Ovary (tissue), 9 donors: ENCODE measurements around the gene SIGLEC11. TPM values are rescaled to one million over a fixed set of nuclear protein-coding genes. Genes with fewer than 3 reads are reported as not detected.
A peak's percentile ranks its signal among the peaks of the same experiment; 100 is the strongest.

Source experiments
- DNase-seq, 5 donors: peaks; one replicate each; pipeline ENCODE4 v3.0.0-alpha.2; 2019 to 2020
- H3K27ac ChIP-seq, 2 donors: fragments of 200-600 bp; one replicate each; pipeline versions ENCODE4 v1.5.1 to v1.8.0; 2019 to 2022
- H3K27me3 ChIP-seq: fragments of 200-600 bp; one replicate; pipeline ENCODE4 v1.8.0; 2022
- H3K36me3 ChIP-seq: fragments of 200-600 bp; sonication (generic); one replicate; pipeline ENCODE4 v1.5.1; 2019
- H3K4me1 ChIP-seq: one replicate; pipeline ENCODE4 v1.8.1; 2013; ENCODE audit warnings: mild to moderate bottlenecking, moderate library complexity; ENCODE audit not compliant: insufficient read depth
- H3K4me3 ChIP-seq: fragments of 200-600 bp; sonication (generic); one replicate; pipeline ENCODE4 v1.5.1; 2017
- H3K9me3 ChIP-seq, 2 donors: fragments of 200-600 bp in 1 of 2; sonication (generic) in 1 of 2; one replicate each; pipeline versions ENCODE4 v1.5.1 to v1.8.1; 2013 to 2019; ENCODE audit warnings: mild to moderate bottlenecking in 1 of 2, moderate library complexity in 1 of 2
- CTCF ChIP-seq, 3 donors: fragments of 450-650 bp in 2 of 3; fragments of 200-600 bp in 1 of 3; IDR thresholded peaks; one replicate each; pipeline versions ENCODE4 v1.5.1 to v1.8.0; 2016 to 2022; ENCODE audit warnings: antibody characterized with exemption in 3 of 3, mild to moderate bottlenecking in 1 of 3
- EP300 ChIP-seq: sonication (generic); formaldehyde crosslinking; IDR thresholded peaks from one replicate; pipeline ENCODE4 v1.6.1; 2017; ENCODE audit warnings: antibody characterized with exemption
- POLR2A ChIP-seq: fragments of 450-650 bp; IDR thresholded peaks from one replicate; pipeline ENCODE4 v1.6.1; 2017; ENCODE audit warnings: antibody characterized with exemption, mild to moderate bottlenecking, moderate library complexity
- WGBS, 3 donors: extraction: QIAGEN DNeasy Blood & Tissue Kit in 1 of 3; methylation state at CpG; one replicate each; pipeline versions ENCODE4 v1.1.5 to v1.1.7; 2013 to 2017; 5-methylcytosine and 5-hydroxymethylcytosine counted together
- intact Hi-C, 4 donors: fragments of 100-400 bp; cut with DNase I; formaldehyde crosslinking; loops; one replicate each; pipeline versions ENCODE4 v1.11.0 to v1.15.1; 2022 to 2023
- polyA plus RNA-seq, 2 donors: library from polyadenylated mRNA; stranded (reverse); fragments of 200-250 nt in 1 of 2; fragments of 350-450 nt in 1 of 2; fragmentation: Illumina TruSeq in 1 of 2; extraction: RNeasy Lipid Tissue Mini Kit (QIAGEN cat#74804) in 1 of 2; gene quantifications; one replicate each; pipeline ENCODE4 v1.2.3, GENCODE V29; 2013 to 2014
- total RNA-seq, 7 donors: library from RNA; depleted of rRNA in 2 of 7; stranded (reverse); fragments of >200 nt in 2 of 7; fragmentation: NEBNext Ultra II Directional in 3 of 7; extraction: Animal tissue kit (Norgen Biotek cat#: 25700) in 3 of 7; gene quantifications; one replicate each; pipeline versions ENCODE4 v1.1.0 to v1.2.4, GENCODE V29; 2016 to 2023
- donor health status: DM: no; HTN: no; CAD: no; lungs with moderate emphysema.
- donor health status: DM: no; HTN: no; CAD: no.
- donor health status: Bipolar disorder and iron deficiency.
- donor health status: DM: yes; HTN: yes; CAD: no.
- donor health status: DM: no; HTN: no; CAD: no.
- donor health status: DM: yes; HTN: yes; CAD: no.

Gene SIGLEC11
- total and polyA plus RNA-seq, 9 donors = 43.3 to 117 (median 77.6) TPM

GRCh38 chr19:49957262-49957915 lies 3.6 kb downstream of the SIGLEC11 start:
- H3K4me1 ChIP-seq = peaks cover 16% of the 10 kb centered on the region
- H3K27ac ChIP-seq = peak overlapping the region in 1 of 2 donors; percentile 86
- peak in 1 of 5 donors; percentile 58 for DNase-seq
- H3K36me3 ChIP-seq = no peaks in the 10 kb centered on the region
- peak overlapping the region; percentile 14 for H3K4me3 ChIP-seq
- TF ChIP-seq POLR2A (no peak), CTCF (IDR thresholded peaks at IDR 0.05) (no peak), EP300 (no peak)
- intact Hi-C loops = no loop called here
- H3K9me3 ChIP-seq = no peaks in the 10 kb centered on the region
- H3K27me3 ChIP-seq = no peaks in the 10 kb centered on the region
- 5 to 26% (median 18%) methylated on average over 10 of the region's 10 CpGs for WGBS, 3 donors

- DNase-seq = no peak
- no peaks in the 10 kb centered on the region for H3K27me3 ChIP-seq
- peaks cover 27% of the 10 kb centered on the region for H3K4me1 ChIP-seq
- WGBS, 3 donors = 2 to 14% (median 11%) methylated on average over 9 of the region's 9 CpGs
- peak overlapping the region; percentile 14 for H3K4me3 ChIP-seq
- intact Hi-C loops = no loop called here
- no peaks in the 10 kb centered on the region for H3K9me3 ChIP-seq
- no peaks in the 10 kb centered on the region for H3K36me3 ChIP-seq
- TF ChIP-seq EP300 = no peak
- no peak for TF ChIP-seq POLR2A
- TF ChIP-seq CTCF (IDR thresholded peaks at IDR 0.05) = no peak
- peak overlapping the region in 1 of 2 donors; percentile 86 for H3K27ac ChIP-seq
These were observed 4.9 kb downstream of the SIGLEC11 start for GRCh38 chr19:49956115-49956495.

- Histone ChIP-seq H3K36me3 (no peaks in the 10 kb centered on the region), H3K4me1 (peaks cover 35% of the 10 kb centered on the region), H3K27ac (peak overlapping the region in 1 of 2 donors; percentile 86), H3K4me3 (no peak overlapping the region), H3K9me3 (no peaks in the 10 kb centered on the region), H3K27me3 (no peaks in the 10 kb centered on the region)
- intact Hi-C loops = no loop called here
- 2 to 12% (median 5%) methylated on average over 11 of the region's 11 CpGs for WGBS, 3 donors
- TF ChIP-seq POLR2A = no peak
- TF ChIP-seq CTCF (IDR thresholded peaks at IDR 0.05) = no peak
- TF ChIP-seq EP300 = no peak
- DNase-seq = peak in 1 of 5 donors; percentile 45
These were observed 6.0 kb downstream of the SIGLEC11 start for GRCh38 chr19:49954933-49955332.

GRCh38 chr19:49954092-49954829 lies 6.7 kb downstream of the SIGLEC11 start:
- WGBS, 3 donors = 2 to 8% (median 3%) methylated on average over 12 of the region's 12 CpGs
- H3K9me3 ChIP-seq = no peaks in the 10 kb centered on the region
- no peak overlapping the region for H3K4me3 ChIP-seq
- H3K36me3 ChIP-seq = no peaks in the 10 kb centered on the region
- peak overlapping the region in 1 of 2 donors; percentile 86 for H3K27ac ChIP-seq
- no peaks in the 10 kb centered on the region for H3K27me3 ChIP-seq
- intact Hi-C loops = no loop called here
- TF ChIP-seq CTCF (IDR thresholded peaks at IDR 0.05) = peak in 1 of 3 donors; percentile 6
- TF ChIP-seq POLR2A = no peak
- DNase-seq = peak; percentile 66 to 81 (median 72)
- H3K4me1 ChIP-seq = peaks cover 40% of the 10 kb centered on the region
